ENCODE measurements around the gene MRPL37.

Gene MRPL37

GRCh38 chr1:54153535-54154439, 46.2 kb upstream of the MRPL37 start:
- Histone ChIP-seq H3K4me2 (ENCODE audit: insufficient read depth, low read length) (no peak overlapping the region), H4K20me1 (ENCODE audit: insufficient read depth, low read length) (no peaks in the 10 kb centered on the region), H3K36me3 (ENCODE audit: insufficient read depth, low read length) (no peaks in the 10 kb centered on the region), H2AFZ (ENCODE audit: low read depth, low read length) (no peak overlapping the region), H3K27me3 (ENCODE audit: insufficient read depth, low read length, poor library complexity) (no peaks in the 10 kb centered on the region), H3K27ac (ENCODE audit: low read length) (no peak overlapping the region), H3K4me3 (ENCODE audit: low read depth in 1 of 2, low read length in 2 of 2) (no peak overlapping the region), H3K9ac (ENCODE audit: low read depth, low read length) (no peak overlapping the region), H3K4me1 (ENCODE audit: insufficient read depth, low read length) (no peaks in the 10 kb centered on the region), H3K79me2 (ENCODE audit: insufficient read depth, low read length) (no peaks in the 10 kb centered on the region), H3K9me3 (ENCODE audit: insufficient read depth, low read length, severe bottlenecking) (no peaks in the 10 kb centered on the region)
- no peak for DNase-seq
- TF ChIP-seq EZH2 (IDR thresholded peaks at IDR 0.05; ENCODE audit: borderline replicate concordance, low read depth, low read length, severe bottlenecking) = no peak
- TF ChIP-seq, protein P1, sequence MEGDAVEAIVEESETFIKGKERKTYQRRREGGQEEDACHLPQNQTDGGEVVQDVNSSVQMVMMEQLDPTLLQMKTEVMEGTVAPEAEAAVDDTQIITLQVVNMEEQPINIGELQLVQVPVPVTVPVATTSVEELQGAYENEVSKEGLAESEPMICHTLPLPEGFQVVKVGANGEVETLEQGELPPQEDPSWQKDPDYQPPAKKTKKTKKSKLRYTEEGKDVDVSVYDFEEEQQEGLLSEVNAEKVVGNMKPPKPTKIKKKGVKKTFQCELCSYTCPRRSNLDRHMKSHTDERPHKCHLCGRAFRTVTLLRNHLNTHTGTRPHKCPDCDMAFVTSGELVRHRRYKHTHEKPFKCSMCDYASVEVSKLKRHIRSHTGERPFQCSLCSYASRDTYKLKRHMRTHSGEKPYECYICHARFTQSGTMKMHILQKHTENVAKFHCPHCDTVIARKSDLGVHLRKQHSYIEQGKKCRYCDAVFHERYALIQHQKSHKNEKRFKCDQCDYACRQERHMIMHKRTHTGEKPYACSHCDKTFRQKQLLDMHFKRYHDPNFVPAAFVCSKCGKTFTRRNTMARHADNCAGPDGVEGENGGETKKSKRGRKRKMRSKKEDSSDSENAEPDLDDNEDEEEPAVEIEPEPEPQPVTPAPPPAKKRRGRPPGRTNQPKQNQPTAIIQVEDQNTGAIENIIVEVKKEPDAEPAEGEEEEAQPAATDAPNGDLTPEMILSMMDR (IDR thresholded peaks at IDR 0.05; ENCODE audit: borderline replicate concordance, extremely low read depth, low read length, poor library complexity, severe bottlenecking) = no peak
- no peak for ATAC-seq (ENCODE audit: insufficient read depth, low read depth)

- DNase-seq (no peak), ATAC-seq (ENCODE audit: insufficient read depth, low read depth) (no peak)
- Histone ChIP-seq H3K9ac (ENCODE audit: low read depth, low read length) (no peak overlapping the region), H3K79me2 (ENCODE audit: insufficient read depth, low read length) (no peaks in the 10 kb centered on the region), H3K4me2 (ENCODE audit: insufficient read depth, low read length) (no peak overlapping the region), H3K4me3 (ENCODE audit: low read depth in 1 of 2, low read length in 2 of 2) (no peak overlapping the region), H3K36me3 (ENCODE audit: insufficient read depth, low read length) (no peaks in the 10 kb centered on the region), H4K20me1 (ENCODE audit: insufficient read depth, low read length) (no peaks in the 10 kb centered on the region), H3K27me3 (ENCODE audit: insufficient read depth, low read length, poor library complexity) (no peaks in the 10 kb centered on the region), H3K4me1 (ENCODE audit: insufficient read depth, low read length) (no peaks in the 10 kb centered on the region), H3K9me3 (ENCODE audit: insufficient read depth, low read length, severe bottlenecking) (no peaks in the 10 kb centered on the region), H3K27ac (ENCODE audit: low read length) (no peak overlapping the region), H2AFZ (ENCODE audit: low read depth, low read length) (no peak overlapping the region)
- TF ChIP-seq EZH2 (IDR thresholded peaks at IDR 0.05; ENCODE audit: borderline replicate concordance, low read depth, low read length, severe bottlenecking) = no peak
- TF ChIP-seq, protein P1 (IDR thresholded peaks at IDR 0.05; ENCODE audit: borderline replicate concordance, extremely low read depth, low read length, poor library complexity, severe bottlenecking) = no peak
These were observed 43.8 kb upstream of the MRPL37 start for GRCh38 chr1:54156201-54156600.

DNA sequence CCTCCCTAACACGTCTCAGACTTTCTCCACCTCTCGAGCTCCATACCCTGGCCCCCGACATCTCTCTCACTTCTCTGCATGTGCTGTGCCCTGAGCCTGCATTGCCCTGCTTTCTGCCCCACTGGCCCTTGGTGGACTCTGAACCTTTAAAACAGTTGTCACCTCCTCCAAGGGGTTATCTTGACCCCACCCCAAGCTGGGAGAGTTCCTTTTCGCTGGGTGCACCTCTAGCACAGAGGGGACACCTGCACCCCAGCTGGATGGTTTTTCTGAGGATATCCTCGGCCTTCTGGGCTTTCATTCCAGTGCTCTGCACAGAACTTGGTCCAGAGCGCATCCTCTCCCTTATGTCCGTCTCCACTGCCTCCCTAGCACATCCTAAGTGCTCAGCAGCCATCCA, 43.0 kb upstream of the MRPL37 start:
- ATAC-seq (ENCODE audit: insufficient read depth, low read depth) (no peak), DNase-seq (no peak)
- no peaks in the 10 kb centered on the region for H3K36me3 ChIP-seq (ENCODE audit: insufficient read depth, low read length)
- H3K27me3 ChIP-seq (ENCODE audit: insufficient read depth, low read length, poor library complexity) = no peaks in the 10 kb centered on the region
- no peak overlapping the region for H3K27ac ChIP-seq (ENCODE audit: low read length)
- H3K9ac ChIP-seq (ENCODE audit: low read depth, low read length) = no peak overlapping the region
- no peak overlapping the region for H3K4me3 ChIP-seq (ENCODE audit: low read depth in 1 of 2, low read length in 2 of 2)
- H4K20me1 ChIP-seq (ENCODE audit: insufficient read depth, low read length) = no peaks in the 10 kb centered on the region
- H3K4me1 ChIP-seq (ENCODE audit: insufficient read depth, low read length) = no peaks in the 10 kb centered on the region
- H2AFZ ChIP-seq (ENCODE audit: low read depth, low read length) = no peak overlapping the region
- H3K4me2 ChIP-seq (ENCODE audit: insufficient read depth, low read length) = no peak overlapping the region
- TF ChIP-seq EZH2 (IDR thresholded peaks at IDR 0.05; ENCODE audit: borderline replicate concordance, low read depth, low read length, severe bottlenecking) = no peak
- TF ChIP-seq, protein P1 (IDR thresholded peaks at IDR 0.05; ENCODE audit: borderline replicate concordance, extremely low read depth, low read length, poor library complexity, severe bottlenecking) = no peak
- H3K9me3 ChIP-seq (ENCODE audit: insufficient read depth, low read length, severe bottlenecking) = no peaks in the 10 kb centered on the region
- H3K79me2 ChIP-seq (ENCODE audit: insufficient read depth, low read length) = no peaks in the 10 kb centered on the region
